BLaER1 treated with 17β-estradiol and CSF1 and Interleukin-3, amounts not matched to agents 10 nM and 100 nM (cell line): ENCODE measurements around the gene VTI1A.

Experiments
- H3K27ac ChIP-seq, 11 experiments: shearing (Covaris generic); formaldehyde crosslinking; 2 replicates each; pipeline ENCODE4 v1.8.1; 2022
- H3K27me3 ChIP-seq, 11 experiments: shearing (Covaris generic); formaldehyde crosslinking; 2 replicates each; pipeline ENCODE4 v1.8.1; 2022
- H3K36me3 ChIP-seq, 11 experiments: shearing (Covaris generic); formaldehyde crosslinking; 2 replicates each; pipeline ENCODE4 v1.8.1; 2022
- H3K4me1 ChIP-seq, 10 experiments: shearing (Covaris generic); formaldehyde crosslinking; 2 replicates each; pipeline ENCODE4 v1.8.1; 2022
- H3K4me2 ChIP-seq, 11 experiments: shearing (Covaris generic); formaldehyde crosslinking; 2 replicates each; pipeline ENCODE4 v1.8.1; 2022
- H3K4me3 ChIP-seq, 10 experiments: shearing (Covaris generic); formaldehyde crosslinking; 2 replicates each; pipeline ENCODE4 v1.8.1; 2022
- H3K9ac ChIP-seq, 11 experiments: shearing (Covaris generic); formaldehyde crosslinking; 2 replicates each; pipeline ENCODE4 v1.8.1; 2022
- H3K9me3 ChIP-seq, 11 experiments: shearing (Covaris generic); formaldehyde crosslinking; replicated peaks in 1 of 11; 2 replicates each; pipeline ENCODE4 v1.8.1; 2022
- H4K20me1 ChIP-seq, 11 experiments: shearing (Covaris generic); formaldehyde crosslinking; 2 replicates each; pipeline ENCODE4 v1.8.1; 2022
- Cebpa-rat ChIP-seq, 11 experiments: shearing (Covaris generic); IDR thresholded peaks; 2 replicates each; pipeline ENCODE4 v1.8.1; 2022

Gene VTI1A

DNA sequence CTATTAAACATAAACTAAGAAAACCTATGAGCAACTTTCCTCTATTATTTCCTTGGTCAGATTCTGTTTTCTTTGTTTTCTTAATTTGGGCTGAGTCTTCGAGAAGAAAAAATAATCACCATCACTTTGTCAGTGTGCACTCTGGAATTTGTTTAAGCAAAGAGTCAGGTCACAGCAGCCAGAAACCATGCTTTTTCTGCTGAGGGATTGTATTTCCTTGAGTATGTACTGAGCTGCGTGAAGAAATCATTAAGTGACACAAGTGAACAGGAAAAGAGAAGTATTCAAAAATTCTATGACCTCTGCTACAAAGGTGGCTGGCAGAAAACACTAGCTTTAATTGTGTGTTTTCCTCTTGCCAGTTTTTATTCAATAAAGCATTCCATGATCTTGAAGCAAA is 249.6 kb downstream of the VTI1A start:
- peaks cover 0 to 3% (median 0%) of the 10 kb centered on the region in 10 experiments; a peak in 5 of 20 replicates for H3K4me1 ChIP-seq
- H3K36me3 ChIP-seq = peaks cover 0 to 30% (median 9%) of the 10 kb centered on the region in 11 experiments; a peak in 11 of 22 replicates
- H4K20me1 ChIP-seq = no peaks in the 10 kb centered on the region
- no peaks in the 10 kb centered on the region for H3K27me3 ChIP-seq
- TF ChIP-seq Cebpa-rat (IDR thresholded peaks at IDR 0.05) = no peak
- H3K4me3 ChIP-seq = no peak overlapping the region
- no peak overlapping the region for H3K4me2 ChIP-seq
- no peaks in the 10 kb centered on the region for H3K9me3 ChIP-seq
- no peak overlapping the region for H3K9ac ChIP-seq
- H3K27ac ChIP-seq = no peak overlapping the region

DNA sequence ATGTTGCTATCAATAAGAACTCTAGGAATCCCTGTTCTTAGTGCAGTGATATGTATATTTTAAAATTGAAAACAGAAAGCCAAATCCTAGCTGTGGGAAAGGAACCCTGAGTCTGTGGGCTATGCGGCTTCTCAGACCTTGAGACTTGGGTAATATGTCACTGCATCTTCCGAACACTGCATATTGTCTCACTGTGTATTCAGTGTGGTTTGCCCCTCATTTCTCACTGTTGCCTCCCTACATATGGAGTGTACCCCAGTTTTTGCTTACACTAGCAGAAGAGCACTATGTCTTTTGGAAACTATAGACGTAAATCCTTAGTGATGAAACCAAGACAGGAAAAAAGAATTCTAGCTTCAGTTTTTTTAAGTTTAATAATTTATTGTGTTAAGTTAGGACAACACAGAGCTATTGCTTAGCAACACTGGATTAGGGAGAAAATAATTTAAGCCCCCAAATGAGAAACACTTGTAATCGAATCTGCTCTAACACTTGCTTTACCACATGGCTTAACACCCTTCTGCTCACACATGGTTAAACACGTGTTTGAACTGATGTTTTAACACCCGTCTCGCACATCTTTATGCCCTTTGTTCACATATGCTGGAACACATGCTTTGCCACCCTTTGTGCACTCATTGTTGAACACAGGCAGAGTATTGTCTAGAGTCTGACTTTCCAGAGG is 251.3 kb downstream of the VTI1A start:
- Histone ChIP-seq H3K9ac (no peak overlapping the region), H3K27ac (no peak overlapping the region), H3K4me2 (no peak overlapping the region), H3K4me1 (peaks cover 0 to 12% (median 0%) of the 10 kb centered on the region in 10 experiments; a peak in 5 of 20 replicates), H3K36me3 (peaks cover 0 to 29% (median 7%) of the 10 kb centered on the region in 11 experiments; a peak in 10 of 22 replicates), H3K4me3 (no peak overlapping the region), H3K9me3 (no peaks in the 10 kb centered on the region), H4K20me1 (no peaks in the 10 kb centered on the region), H3K27me3 (no peaks in the 10 kb centered on the region)
- TF ChIP-seq Cebpa-rat (IDR thresholded peaks at IDR 0.05) = no peak

GRCh38 chr10:112698818-112699164 is 251.8 kb downstream of the VTI1A start:
- Histone ChIP-seq H3K4me3 (no peak overlapping the region), H4K20me1 (no peaks in the 10 kb centered on the region), H3K27me3 (no peaks in the 10 kb centered on the region), H3K9me3 (no peaks in the 10 kb centered on the region), H3K4me1 (peaks cover 0 to 12% (median 0%) of the 10 kb centered on the region in 10 experiments; a peak in 5 of 20 replicates), H3K4me2 (no peak overlapping the region), H3K36me3 (peaks cover 0 to 25% (median 7%) of the 10 kb centered on the region in 11 experiments; a peak in 10 of 22 replicates), H3K27ac (no peak overlapping the region), H3K9ac (no peak overlapping the region)
- TF ChIP-seq Cebpa-rat (IDR thresholded peaks at IDR 0.05) = no peak

GRCh38 chr10:112700215-112700671 is 253.2 kb downstream of the VTI1A start:
- Histone ChIP-seq H3K27ac (no peak overlapping the region), H3K36me3 (peaks cover 0 to 33% (median 9%) of the 10 kb centered on the region in 11 experiments; a peak in 10 of 22 replicates), H3K9me3 (no peaks in the 10 kb centered on the region), H3K4me2 (no peak overlapping the region), H3K4me3 (no peak overlapping the region), H3K27me3 (no peaks in the 10 kb centered on the region), H3K4me1 (peaks cover 0 to 12% (median 0%) of the 10 kb centered on the region in 10 experiments; a peak in 5 of 20 replicates), H3K9ac (no peak overlapping the region), H4K20me1 (no peaks in the 10 kb centered on the region)
- no peak for TF ChIP-seq Cebpa-rat (IDR thresholded peaks at IDR 0.05)

DNA sequence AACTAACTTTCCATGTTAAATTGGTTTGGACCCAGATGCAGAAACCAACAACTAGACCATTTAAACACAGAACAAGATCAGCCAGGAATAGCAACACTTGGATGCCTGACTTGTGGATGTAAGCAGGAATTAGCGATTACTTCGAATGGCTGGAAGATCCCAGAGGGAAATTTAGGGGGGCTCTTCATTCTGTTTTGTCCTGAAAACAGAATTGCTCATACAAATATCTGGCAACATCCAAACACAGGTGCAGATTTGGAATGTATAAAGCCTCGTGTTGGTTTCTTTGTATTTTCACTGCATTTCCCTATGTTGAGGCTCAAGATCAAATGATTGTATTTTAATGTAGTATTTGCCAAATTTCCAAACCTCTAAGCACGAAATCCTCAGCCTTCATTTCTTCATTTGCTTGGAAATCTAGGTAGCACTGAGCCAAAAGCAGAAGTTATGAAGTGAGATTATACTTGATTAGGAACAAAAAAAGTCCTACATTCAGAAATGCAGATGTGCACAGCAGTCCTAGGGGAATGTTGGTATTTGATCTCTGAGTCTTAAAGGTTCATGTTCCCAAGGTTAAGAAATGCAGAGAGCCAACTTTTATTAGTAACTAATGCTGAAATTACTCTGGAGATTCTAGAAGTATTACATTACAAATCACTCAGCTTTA is 254.3 kb downstream of the VTI1A start:
- H3K9me3 ChIP-seq = no peaks in the 10 kb centered on the region
- H3K9ac ChIP-seq = no peak overlapping the region
- H3K4me1 ChIP-seq = peaks cover 0 to 12% (median 0%) of the 10 kb centered on the region in 10 experiments; a peak in 5 of 20 replicates
- H3K36me3 ChIP-seq = peaks cover 0 to 39% (median 9%) of the 10 kb centered on the region in 11 experiments; a peak in 10 of 22 replicates
- no peak overlapping the region for H3K4me3 ChIP-seq
- no peaks in the 10 kb centered on the region for H4K20me1 ChIP-seq
- H3K27ac ChIP-seq = no peak overlapping the region
- H3K27me3 ChIP-seq = no peaks in the 10 kb centered on the region
- H3K4me2 ChIP-seq = peak overlapping the region in 2 of 11 experiments; percentile 8 to 40; a peak in 5 of 22 replicates
- no peak for TF ChIP-seq Cebpa-rat (IDR thresholded peaks at IDR 0.05)

DNA sequence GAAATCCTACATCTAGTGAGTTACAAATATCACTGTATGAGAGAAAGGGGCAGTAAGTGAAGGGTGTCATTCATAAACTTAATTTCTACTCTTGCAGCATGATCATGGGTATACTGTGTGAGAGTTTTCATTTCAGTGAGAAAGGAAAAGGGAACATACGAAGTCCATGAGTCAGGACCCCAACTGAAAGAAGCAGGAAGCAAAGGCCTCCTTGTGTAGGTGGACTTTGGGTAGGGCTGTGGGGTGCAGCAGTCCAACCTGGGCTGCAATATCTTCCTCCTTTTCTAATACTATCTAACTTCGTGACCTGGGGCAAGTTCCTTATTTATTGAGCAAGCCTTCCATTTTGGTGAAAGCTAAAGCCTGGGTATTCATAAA is 254.9 kb downstream of the VTI1A start:
- peak overlapping the region in 3 of 11 experiments; percentile 8 to 40 (median 36); a peak in 5 of 22 replicates for H3K4me2 ChIP-seq
- no peak for TF ChIP-seq Cebpa-rat (IDR thresholded peaks at IDR 0.05)
- H3K9ac ChIP-seq = no peak overlapping the region
- peaks cover 0 to 12% (median 0%) of the 10 kb centered on the region in 10 experiments; a peak in 5 of 20 replicates for H3K4me1 ChIP-seq
- no peaks in the 10 kb centered on the region for H3K9me3 ChIP-seq
- no peak overlapping the region for H3K27ac ChIP-seq
- H3K27me3 ChIP-seq = no peaks in the 10 kb centered on the region
- H3K4me3 ChIP-seq = no peak overlapping the region
- no peaks in the 10 kb centered on the region for H4K20me1 ChIP-seq
- peaks cover 0 to 43% (median 9%) of the 10 kb centered on the region in 11 experiments; a peak in 10 of 22 replicates for H3K36me3 ChIP-seq

- H3K27ac ChIP-seq = no peak overlapping the region
- H3K9me3 ChIP-seq = no peaks in the 10 kb centered on the region
- no peak overlapping the region for H3K4me3 ChIP-seq
- H3K4me1 ChIP-seq = peaks cover 8 to 18% (median 14%) of the 10 kb centered on the region in 10 experiments; a peak in 19 of 20 replicates
- no peak overlapping the region for H3K4me2 ChIP-seq
- TF ChIP-seq Cebpa-rat (IDR thresholded peaks at IDR 0.05) = no peak
- no peak overlapping the region for H3K9ac ChIP-seq
- H3K36me3 ChIP-seq = peaks cover 0 to 40% (median 6%) of the 10 kb centered on the region in 11 experiments; a peak in 5 of 22 replicates
- no peaks in the 10 kb centered on the region for H3K27me3 ChIP-seq
- H4K20me1 ChIP-seq = no peaks in the 10 kb centered on the region
Measured at GRCh38 chr10:112706577-112706976, 259.6 kb downstream of the VTI1A start.

- peaks cover 0 to 39% (median 4%) of the 10 kb centered on the region in 11 experiments; a peak in 5 of 22 replicates for H3K36me3 ChIP-seq
- no peak overlapping the region for H3K9ac ChIP-seq
- H3K27me3 ChIP-seq = no peaks in the 10 kb centered on the region
- H3K4me1 ChIP-seq = peaks cover 0 to 33% (median 24%) of the 10 kb centered on the region in 10 experiments; a peak in 16 of 20 replicates
- no peak for TF ChIP-seq Cebpa-rat (IDR thresholded peaks at IDR 0.05)
- H3K4me2 ChIP-seq = no peak overlapping the region
- peaks cover 0 to 4% (median 0%) of the 10 kb centered on the region in 11 experiments; a peak in 1 of 22 replicates for H3K9me3 ChIP-seq
- H4K20me1 ChIP-seq = no peaks in the 10 kb centered on the region
- H3K27ac ChIP-seq = no peak overlapping the region
- no peak overlapping the region for H3K4me3 ChIP-seq
Measured at GRCh38 chr10:112708461-112708860, 261.4 kb downstream of the VTI1A start.

- Histone ChIP-seq H4K20me1 (no peaks in the 10 kb centered on the region), H3K4me3 (no peak overlapping the region), H3K36me3 (peaks cover 3 to 28% (median 11%) of the 10 kb centered on the region in 11 experiments; a peak in 14 of 22 replicates), H3K4me1 (peaks cover 14 to 38% (median 24%) of the 10 kb centered on the region in 10 experiments), H3K27me3 (no peaks in the 10 kb centered on the region), H3K9ac (no peak overlapping the region), H3K27ac (no peak overlapping the region), H3K9me3 (peaks cover 0 to 4% (median 0%) of the 10 kb centered on the region in 11 experiments; a peak in 1 of 22 replicates), H3K4me2 (peak overlapping the region in 4 of 11 experiments; percentile 4 to 85 (median 72); a peak in 8 of 22 replicates)
- TF ChIP-seq Cebpa-rat (IDR thresholded peaks at IDR 0.05) = no peak
Measured at GRCh38 chr10:112710528-112710927, 263.5 kb downstream of the VTI1A start.
